ENCODE measurements around the gene RINL. TPM values are rescaled to one million over a fixed set of nuclear protein-coding genes. Genes with fewer than 3 reads are reported as not detected.

RINL gene
- total and polyA plus RNA-seq, 8 donors, result 6.5 to 26.2 (median 10.6) TPM

DNA sequence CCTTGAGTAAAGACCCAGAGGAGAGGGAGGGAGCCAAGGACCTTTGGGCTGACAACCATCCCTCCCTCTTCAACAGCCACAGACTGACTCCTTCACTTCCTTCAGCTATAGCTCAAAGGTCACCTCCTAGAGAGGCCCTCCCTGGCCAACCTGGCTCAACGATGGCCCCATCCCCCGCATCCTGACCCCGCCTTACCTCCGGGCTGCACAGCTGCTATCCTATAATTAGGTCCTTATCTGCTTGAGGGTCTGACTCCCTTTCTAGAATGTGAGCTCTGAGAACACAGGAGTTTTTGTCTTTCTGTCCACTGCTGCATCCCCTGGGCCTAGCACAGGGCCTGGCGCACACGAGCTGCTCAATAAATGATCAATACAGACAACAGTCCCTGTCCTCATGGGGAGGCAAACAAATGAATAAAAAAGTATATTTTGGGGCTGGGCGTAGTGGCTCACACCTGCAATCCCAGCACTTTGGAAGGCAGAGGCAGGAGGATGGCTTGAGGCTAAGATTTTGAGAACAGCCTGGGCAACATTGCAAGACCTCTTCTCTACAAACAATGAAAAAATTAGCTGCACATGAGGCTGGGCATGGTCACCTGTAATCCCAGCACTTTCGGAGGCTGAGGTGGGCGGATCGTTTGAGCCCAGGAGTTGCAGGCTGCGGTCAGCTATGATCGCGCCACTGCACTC lies 58.7 kb downstream of the RINL start:
- ATAC-seq, result peak in 3 of 4 donors; percentile 54 to 77 (median 63)
- 66 to 76% methylated on average over 13 of the region's 13 CpGs for WGBS, 2 donors
- Histone ChIP-seq H3K9me3 (no peaks in the 10 kb centered on the region), H3K4me1 (peaks cover 0 to 6% (median 4%) of the 10 kb centered on the region in 3 donors), H3K36me3 (peaks cover 0 to 29% (median 9%) of the 10 kb centered on the region in 3 donors), H3K27me3 (no peaks in the 10 kb centered on the region), H3K27ac (no peak overlapping the region), H3K4me3 (no peak overlapping the region)
- peak in 1 of 6 donors; percentile 23 for DNase-seq
- no peak for FAIRE-seq
- intact Hi-C loops (cut with DNase I), result no loop called here
- TF ChIP-seq, protein P1, sequence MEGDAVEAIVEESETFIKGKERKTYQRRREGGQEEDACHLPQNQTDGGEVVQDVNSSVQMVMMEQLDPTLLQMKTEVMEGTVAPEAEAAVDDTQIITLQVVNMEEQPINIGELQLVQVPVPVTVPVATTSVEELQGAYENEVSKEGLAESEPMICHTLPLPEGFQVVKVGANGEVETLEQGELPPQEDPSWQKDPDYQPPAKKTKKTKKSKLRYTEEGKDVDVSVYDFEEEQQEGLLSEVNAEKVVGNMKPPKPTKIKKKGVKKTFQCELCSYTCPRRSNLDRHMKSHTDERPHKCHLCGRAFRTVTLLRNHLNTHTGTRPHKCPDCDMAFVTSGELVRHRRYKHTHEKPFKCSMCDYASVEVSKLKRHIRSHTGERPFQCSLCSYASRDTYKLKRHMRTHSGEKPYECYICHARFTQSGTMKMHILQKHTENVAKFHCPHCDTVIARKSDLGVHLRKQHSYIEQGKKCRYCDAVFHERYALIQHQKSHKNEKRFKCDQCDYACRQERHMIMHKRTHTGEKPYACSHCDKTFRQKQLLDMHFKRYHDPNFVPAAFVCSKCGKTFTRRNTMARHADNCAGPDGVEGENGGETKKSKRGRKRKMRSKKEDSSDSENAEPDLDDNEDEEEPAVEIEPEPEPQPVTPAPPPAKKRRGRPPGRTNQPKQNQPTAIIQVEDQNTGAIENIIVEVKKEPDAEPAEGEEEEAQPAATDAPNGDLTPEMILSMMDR (IDR thresholded peaks at IDR 0.05), result no peak

Other genes with a start within 250 kb of the RINL start
- gene ACTN4, start 230.6 kb downstream of the RINL start, total RNA-seq, result 100 to 1,000 TPM; 137 to 284 (median 189) TPM
- 100 to 1,000 TPM in 1 of 2 donors, 10 to 100 TPM in 1; 98.2 to 195 TPM for gene ACTN4, start 230.6 kb downstream of the RINL start, polyA plus RNA-seq
- gene CAPN12, start 133.8 kb downstream of the RINL start, total RNA-seq, result 1 to 10 TPM; 2.3 to 8.8 (median 7.1) TPM
- 10 to 100 TPM; 40.4 to 46.3 TPM for gene CAPN12, start 133.8 kb downstream of the RINL start, polyA plus RNA-seq
- gene LGALS7, start 104.8 kb downstream of the RINL start, total RNA-seq, result not detected
- not detected for gene LGALS7, start 104.8 kb downstream of the RINL start, polyA plus RNA-seq
- not detected for gene LGALS7B, start 89.1 kb downstream of the RINL start, total RNA-seq
- gene LGALS7B, start 89.1 kb downstream of the RINL start, polyA plus RNA-seq, result under 1 TPM in 1 of 2 donors, not detected in 1; 0.38 TPM
- 10 to 100 TPM; 14.2 to 87.7 (median 63.7) TPM for gene LGALS4, start 65.3 kb downstream of the RINL start, total RNA-seq
- 100 to 1,000 TPM in 1 of 2 donors, 10 to 100 TPM in 1; 80.9 to 135 TPM for gene LGALS4, start 65.3 kb downstream of the RINL start, polyA plus RNA-seq
- 100 to 1,000 TPM in 1 of 6 donors, 10 to 100 TPM in 5; 70.7 to 126 (median 92.5) TPM for gene ECH1, start 46.5 kb downstream of the RINL start, total RNA-seq
- 100 to 1,000 TPM; 112 to 197 TPM for gene ECH1, start 46.5 kb downstream of the RINL start, polyA plus RNA-seq
- gene HNRNPL, start 28.3 kb downstream of the RINL start, total RNA-seq, result 100 to 1,000 TPM in 4 of 6 donors, 10 to 100 TPM in 2; 97.0 to 161 (median 129) TPM
- 100 to 1,000 TPM in 1 of 2 donors, 10 to 100 TPM in 1; 89.2 to 128 TPM for gene HNRNPL, start 28.3 kb downstream of the RINL start, polyA plus RNA-seq
- gene SIRT2, start 21.3 kb upstream of the RINL start, total RNA-seq, result 10 to 100 TPM; 16.2 to 27.0 (median 19.0) TPM
- gene SIRT2, start 21.3 kb upstream of the RINL start, polyA plus RNA-seq, result 10 to 100 TPM; 33.5 to 44.4 TPM
- gene NFKBIB, start 21.7 kb upstream of the RINL start, total RNA-seq, result 10 to 100 TPM in 2 of 6 donors, 1 to 10 TPM in 4; 6.8 to 14.3 (median 9.3) TPM
- 10 to 100 TPM; 12.3 to 26.8 TPM for gene NFKBIB, start 21.7 kb upstream of the RINL start, polyA plus RNA-seq
- under 1 TPM in 5 of 6 donors, not detected in 1; 0.17 to 0.22 (median 0.19) TPM for gene CCER2, start 33.9 kb upstream of the RINL start, total RNA-seq
- gene CCER2, start 33.9 kb upstream of the RINL start, polyA plus RNA-seq, result 1 to 10 TPM; 1.2 to 3.3 TPM
- 10 to 100 TPM in 5 of 6 donors, 1 to 10 TPM in 1; 8.8 to 21.8 (median 14.0) TPM for gene SARS2, start 52.5 kb upstream of the RINL start, total RNA-seq
- gene SARS2, start 52.5 kb upstream of the RINL start, polyA plus RNA-seq, result 10 to 100 TPM; 73.2 to 80.6 TPM
- gene MRPS12, start 52.7 kb upstream of the RINL start, total RNA-seq, result 10 to 100 TPM in 5 of 6 donors, 1 to 10 TPM in 1; 9.8 to 17.5 (median 14.0) TPM
- 10 to 100 TPM; 13.8 to 19.5 TPM for gene MRPS12, start 52.7 kb upstream of the RINL start, polyA plus RNA-seq
- 10 to 100 TPM in 1 of 6 donors, 1 to 10 TPM in 5; 5.8 to 10.1 (median 7.4) TPM for gene FBXO17, start 97.5 kb upstream of the RINL start, total RNA-seq
- gene FBXO17, start 97.5 kb upstream of the RINL start, polyA plus RNA-seq, result 10 to 100 TPM; 11.8 to 13.8 TPM
- gene FBXO27, start 154.3 kb upstream of the RINL start, total RNA-seq, result 1 to 10 TPM; 2.2 to 5.5 (median 4.3) TPM
- 1 to 10 TPM; 1.0 to 2.6 TPM for gene FBXO27, start 154.3 kb upstream of the RINL start, polyA plus RNA-seq
- gene ACP7, start 206.1 kb upstream of the RINL start, total RNA-seq, result under 1 TPM in 1 of 6 donors, not detected in 5; 0.09 TPM
- under 1 TPM; 0.11 to 0.42 TPM for gene ACP7, start 206.1 kb upstream of the RINL start, polyA plus RNA-seq
- 10 to 100 TPM; 19.4 to 37.2 (median 28.5) TPM for gene PAK4, start 247.5 kb upstream of the RINL start, total RNA-seq
- gene PAK4, start 247.5 kb upstream of the RINL start, polyA plus RNA-seq, result 10 to 100 TPM; 29.9 to 38.4 TPM

Measured in pancreas (tissue), 10 donors.